Measurements from ENCODE around the gene MAGEA11. TPM values are rescaled to one million over a fixed set of nuclear protein-coding genes. Genes with fewer than 3 reads are reported as not detected.
"Not testable (repeated sequence)": the region's sequence is repeated elsewhere in the genome, so short reads cannot be mapped to it uniquely, and the experiment has no call there.

MAGEA11 gene
- total RNA-seq, 6 donors from 2014 or later = not detected

GRCh38 chrX:149682956-149683947 lies 28.6 kb upstream of the MAGEA11 start:
- Histone ChIP-seq H3K4me3 (no peak overlapping the region), H3K27me3 (no peaks in the 10 kb centered on the region), H3K27ac (no peak overlapping the region), H3K9me3 (no peaks in the 10 kb centered on the region), H3K36me3 (no peaks in the 10 kb centered on the region), H3K4me1 (no peaks in the 10 kb centered on the region)
- ATAC-seq (ENCODE audit: low FRiP score in 2 of 2) = no peak
- WGBS, 2 donors = 48 to 50% methylated on average over 9 of the region's 9 CpGs
- DNase-seq = no peak
- TF ChIP-seq EP300 (IDR thresholded peaks at IDR 0.05) (no peak), POLR2AphosphoS5 (IDR thresholded peaks at IDR 0.05) (no peak), POLR2A (IDR thresholded peaks at IDR 0.05) (no peak), CTCF (IDR thresholded peaks at IDR 0.05) (no peak)

- Histone ChIP-seq H3K4me3 (no peak overlapping the region), H3K4me1 (no peaks in the 10 kb centered on the region), H3K36me3 (no peaks in the 10 kb centered on the region), H3K27me3 (no peaks in the 10 kb centered on the region), H3K9me3 (no peaks in the 10 kb centered on the region), H3K27ac (no peak overlapping the region)
- ATAC-seq (ENCODE audit: low FRiP score in 2 of 2) = no peak
- TF ChIP-seq POLR2A (IDR thresholded peaks at IDR 0.05) (no peak), CTCF (IDR thresholded peaks at IDR 0.05) (no peak), POLR2AphosphoS5 (IDR thresholded peaks at IDR 0.05) (no peak), EP300 (IDR thresholded peaks at IDR 0.05) (no peak)
- no peak for DNase-seq
- WGBS, 2 donors = 66 to 69% methylated on average over 4 to 6 of the region's 6 CpGs
Measured at GRCh38 chrX:149683966-149684730, 27.7 kb upstream of the MAGEA11 start.

GRCh38 chrX:149687991-149688390 lies 23.9 kb upstream of the MAGEA11 start:
- Histone ChIP-seq H3K4me1 (no peaks in the 10 kb centered on the region), H3K27ac (no peak overlapping the region), H3K4me3 (no peak overlapping the region), H3K27me3 (no peaks in the 10 kb centered on the region), H3K9me3 (peaks cover 0 to 5% (median 0%) of the 10 kb centered on the region in 4 donors), H3K36me3 (no peaks in the 10 kb centered on the region)
- DNase-seq (no peak), ATAC-seq (ENCODE audit: low FRiP score in 2 of 2) (no peak)
- TF ChIP-seq POLR2A (IDR thresholded peaks at IDR 0.05) (no peak), EP300 (IDR thresholded peaks at IDR 0.05) (no peak)

GRCh38 chrX:149688552-149688951 lies 23.3 kb upstream of the MAGEA11 start:
- no peaks in the 10 kb centered on the region for H3K36me3 ChIP-seq
- no peak for DNase-seq
- no peak overlapping the region for H3K4me3 ChIP-seq
- H3K9me3 ChIP-seq = peaks cover 0 to 5% (median 0%) of the 10 kb centered on the region in 4 donors
- no peak for TF ChIP-seq CTCF (IDR thresholded peaks at IDR 0.05)
- no peak for TF ChIP-seq EP300 (IDR thresholded peaks at IDR 0.05)
- no peak for TF ChIP-seq POLR2A (IDR thresholded peaks at IDR 0.05)
- TF ChIP-seq POLR2AphosphoS5 (IDR thresholded peaks at IDR 0.05) = no peak
- H3K4me1 ChIP-seq = no peaks in the 10 kb centered on the region
- ATAC-seq (ENCODE audit: low FRiP score in 2 of 2) = no peak
- H3K27ac ChIP-seq = no peak overlapping the region
- WGBS, 2 donors = 63 to 83% methylated on average over 1 of the region's 1 CpG
- no peaks in the 10 kb centered on the region for H3K27me3 ChIP-seq

- WGBS, 2 donors = 79 to 96% methylated on average over 1 of the region's 1 CpG
- H3K4me1 ChIP-seq = no peaks in the 10 kb centered on the region
- H3K9me3 ChIP-seq = peaks cover 0 to 5% (median 0%) of the 10 kb centered on the region in 4 donors
- TF ChIP-seq POLR2A (IDR thresholded peaks at IDR 0.05) (no peak), EP300 (IDR thresholded peaks at IDR 0.05) (no peak), POLR2AphosphoS5 (IDR thresholded peaks at IDR 0.05) (no peak), CTCF (IDR thresholded peaks at IDR 0.05) (no peak)
- H3K4me3 ChIP-seq = no peak overlapping the region
- DNase-seq = no peak
- H3K27me3 ChIP-seq = no peaks in the 10 kb centered on the region
- H3K36me3 ChIP-seq = no peaks in the 10 kb centered on the region
- no peak for ATAC-seq (ENCODE audit: low FRiP score in 2 of 2)
- H3K27ac ChIP-seq = no peak overlapping the region
Measured at GRCh38 chrX:149691794-149692193, 20.1 kb upstream of the MAGEA11 start.

- not testable (repeated sequence) for ATAC-seq (ENCODE audit: low FRiP score in 2 of 2); H3K9me3 ChIP-seq; H3K27me3 ChIP-seq; H3K4me1 ChIP-seq; DNase-seq; H3K36me3 ChIP-seq; H3K4me3 ChIP-seq; H3K27ac ChIP-seq
- WGBS, 2 donors = 71 to 83% methylated on average over 6 of the region's 6 CpGs
Measured at GRCh38 chrX:149692686-149693272, 19.1 kb upstream of the MAGEA11 start.

All from upper lobe of left lung (tissue), 6 donors.